Sigmoid colon (tissue), 7 donors: Measurements from ENCODE around the gene NTRK3. TPM values are rescaled to one million over a fixed set of nuclear protein-coding genes. Genes with fewer than 3 reads are reported as not detected.

Source experiments
- DNase-seq: peaks from one replicate; pipeline ENCODE4 v3.0.0-alpha.2; 2019
- H3K27ac ChIP-seq, 4 donors: fragments of 200-600 bp; sonication (generic); one replicate each; pipeline ENCODE4 v1.5.1; 2016 to 2019; ENCODE audit warnings: mild to moderate bottlenecking in 1 of 4
- H3K27me3 ChIP-seq, 3 donors: fragments of 200-600 bp; sonication (generic); one replicate each; pipeline ENCODE4 v1.5.1; 2019; ENCODE audit warnings: mild to moderate bottlenecking in 1 of 3
- H3K36me3 ChIP-seq, 4 donors: fragments of 200-600 bp; sonication (generic); one replicate each; pipeline ENCODE4 v1.5.1; 2016 to 2019
- H3K4me1 ChIP-seq, 4 donors: fragments of 200-600 bp; sonication (generic); one replicate each; pipeline ENCODE4 v1.5.1; 2017 to 2019
- H3K4me3 ChIP-seq, 4 donors: fragments of 200-600 bp; sonication (generic); one replicate each; pipeline ENCODE4 v1.5.1; 2017 to 2019; ENCODE audit warnings: mild to moderate bottlenecking in 2 of 4, moderate library complexity in 1 of 4
- H3K9me3 ChIP-seq, 4 donors: fragments of 200-600 bp in 3 of 4; sonication (generic) in 3 of 4; one replicate each; pipeline versions ENCODE4 v1.5.1 to v1.6.1; 2013 to 2019
- CTCF ChIP-seq, 4 experiments: fragments of 450-650 bp in 3 of 4; fragments of 200-600 bp in 1 of 4; IDR thresholded peaks; one replicate each; pipeline ENCODE4 v1.5.1; 2016 to 2019; ENCODE audit warnings: antibody characterized with exemption in 4 of 4, mild to moderate bottlenecking in 3 of 4, moderate library complexity in 2 of 4
- EP300 ChIP-seq, 4 donors: sonication (generic); formaldehyde crosslinking; IDR thresholded peaks; one replicate each; pipeline ENCODE4 v1.6.1; 2017; ENCODE audit warnings: antibody characterized with exemption in 4 of 4
- POLR2A ChIP-seq, 2 donors: fragments of 450-650 bp; IDR thresholded peaks; one replicate each; pipeline ENCODE4 v1.6.1; 2016; ENCODE audit warnings: antibody characterized with exemption in 2 of 2, mild to moderate bottlenecking in 2 of 2, moderate library complexity in 2 of 2
- POLR2AphosphoS5 ChIP-seq, 4 donors: sonication (generic); formaldehyde crosslinking; IDR thresholded peaks; one replicate each; pipeline ENCODE4 v1.6.1; 2017; ENCODE audit warnings: antibody characterized with exemption in 4 of 4
- WGBS, 2 donors: extraction: QIAGEN DNeasy Blood & Tissue Kit; methylation state at CpG; one replicate each; pipeline ENCODE4 v1.1.7; 2013; 5-methylcytosine and 5-hydroxymethylcytosine counted together
- intact Hi-C: fragments of 100-400 bp; cut with DNase I; formaldehyde crosslinking; loops from one replicate; pipeline ENCODE4 v1.15.1; 2023
- polyA plus RNA-seq, 3 donors: library from polyadenylated mRNA; stranded (reverse); fragments of 200-250 nt; gene quantifications; one replicate each; pipeline ENCODE4 v1.2.3, GENCODE V29; 2013
- total RNA-seq, 4 donors: library from RNA; depleted of rRNA; stranded (reverse); fragments of >200 nt; gene quantifications; one replicate each; pipeline ENCODE4 v1.1.0, GENCODE V29; 2016
- donor health status: healthy with polysubstance abuse.
- donor health status: Bipolar disorder and iron deficiency.
- donor health status: healthy.

The NTRK3 gene
- total and polyA plus RNA-seq, 7 donors: 1.1 to 13.0 (median 3.6) TPM; not detected in 2

GRCh38 chr15:87952736-87953287, 303.7 kb downstream of the NTRK3 start:
- 90 to 92% methylated on average over 23 of the region's 23 CpGs for WGBS, 2 donors
- intact Hi-C loops: no loop called here
- no peak overlapping the region for H3K4me3 ChIP-seq
- H3K36me3 ChIP-seq: no peaks in the 10 kb centered on the region
- no peak for DNase-seq
- peaks cover 0 to 13% (median 8%) of the 10 kb centered on the region in 4 donors for H3K4me1 ChIP-seq
- no peaks in the 10 kb centered on the region for H3K27me3 ChIP-seq
- TF ChIP-seq CTCF (IDR thresholded peaks at IDR 0.05) (no peak), POLR2A (IDR thresholded peaks at IDR 0.05) (no peak), EP300 (IDR thresholded peaks at IDR 0.05) (no peak), POLR2AphosphoS5 (IDR thresholded peaks at IDR 0.05) (no peak)
- no peak overlapping the region for H3K27ac ChIP-seq
- H3K9me3 ChIP-seq: no peaks in the 10 kb centered on the region

- no peaks in the 10 kb centered on the region for H3K36me3 ChIP-seq
- H3K9me3 ChIP-seq: no peaks in the 10 kb centered on the region
- H3K27me3 ChIP-seq: no peaks in the 10 kb centered on the region
- H3K27ac ChIP-seq: peak overlapping the region in 3 of 4 donors; percentile 40 to 57 (median 45)
- no peak for DNase-seq
- TF ChIP-seq EP300 (IDR thresholded peaks at IDR 0.05): peak in 2 of 4 donors; percentile 7 to 65
- TF ChIP-seq POLR2AphosphoS5 (IDR thresholded peaks at IDR 0.05): no peak
- no peak overlapping the region for H3K4me3 ChIP-seq
- WGBS, 2 donors: 81 to 84% methylated on average over 6 of the region's 6 CpGs
- H3K4me1 ChIP-seq: peaks cover 0 to 13% (median 8%) of the 10 kb centered on the region in 4 donors
- intact Hi-C loops: loop anchor here (10.0 kb wide), 1 partner anchor 65 kb away; no protein-coding TSS in a partner anchor
Observed at GRCh38 chr15:87949575-87950223, 306.8 kb downstream of the NTRK3 start.

- no peak for DNase-seq
- Histone ChIP-seq H3K27me3 (no peaks in the 10 kb centered on the region), H3K36me3 (no peaks in the 10 kb centered on the region), H3K4me1 (peaks cover 0 to 14% (median 10%) of the 10 kb centered on the region in 4 donors), H3K9me3 (no peaks in the 10 kb centered on the region), H3K27ac (peak overlapping the region; percentile 21 to 57 (median 46)), H3K4me3 (no peak overlapping the region)
- TF ChIP-seq CTCF (IDR thresholded peaks at IDR 0.05) (no peak), EP300 (IDR thresholded peaks at IDR 0.05) (peak in 3 of 4 donors; percentile 42 to 85 (median 58)), POLR2AphosphoS5 (IDR thresholded peaks at IDR 0.05) (peak; percentile 41 to 67 (median 50)), POLR2A (IDR thresholded peaks at IDR 0.05) (no peak)
- intact Hi-C loops: loop anchor here (10.0 kb wide), 1 partner anchor 64 kb away; no protein-coding TSS in a partner anchor
- WGBS, 2 donors: 70% methylated on average over 7 of the region's 7 CpGs
Observed at GRCh38 chr15:87949151-87949574, 307.4 kb downstream of the NTRK3 start.

GRCh38 chr15:87947560-87947959, 309.0 kb downstream of the NTRK3 start:
- intact Hi-C loops: loop anchor here (10.0 kb wide), 1 partner anchor 63 kb away; no protein-coding TSS in a partner anchor
- H3K9me3 ChIP-seq: no peaks in the 10 kb centered on the region
- no peak for DNase-seq
- no peak for TF ChIP-seq POLR2A (IDR thresholded peaks at IDR 0.05)
- no peak for TF ChIP-seq EP300 (IDR thresholded peaks at IDR 0.05)
- TF ChIP-seq POLR2AphosphoS5 (IDR thresholded peaks at IDR 0.05): no peak
- TF ChIP-seq CTCF (IDR thresholded peaks at IDR 0.05): no peak
- WGBS, 2 donors: 25 to 59% methylated on average over 3 of the region's 3 CpGs
- no peaks in the 10 kb centered on the region for H3K27me3 ChIP-seq
- peaks cover 0 to 14% (median 10%) of the 10 kb centered on the region in 4 donors for H3K4me1 ChIP-seq
- H3K36me3 ChIP-seq: no peaks in the 10 kb centered on the region
- no peak overlapping the region for H3K4me3 ChIP-seq
- no peak overlapping the region for H3K27ac ChIP-seq

- H3K27ac ChIP-seq: peak overlapping the region in 3 of 4 donors; percentile 22 to 48 (median 30)
- WGBS, 2 donors: 80 to 86% methylated on average over 3 of the region's 3 CpGs
Observed at GRCh38 chr15:87945246-87945645, 311.3 kb downstream of the NTRK3 start.

More at GRCh38 chr15:87945246-87945645, 311.3 kb downstream of the NTRK3 start:
- no peak for DNase-seq
- intact Hi-C loops: loop anchor here (10.0 kb wide), 1 partner anchor 60 kb away; no protein-coding TSS in a partner anchor
- Histone ChIP-seq H3K9me3 (no peaks in the 10 kb centered on the region), H3K36me3 (no peaks in the 10 kb centered on the region), H3K4me3 (no peak overlapping the region), H3K4me1 (peaks cover 0 to 14% (median 10%) of the 10 kb centered on the region in 4 donors), H3K27me3 (no peaks in the 10 kb centered on the region)
- TF ChIP-seq POLR2A (IDR thresholded peaks at IDR 0.05) (no peak), EP300 (IDR thresholded peaks at IDR 0.05) (no peak), CTCF (IDR thresholded peaks at IDR 0.05) (no peak)
